Ovary (tissue), 9 donors: ENCODE measurements around the gene TUG1. TPM values are rescaled to one million over a fixed set of nuclear protein-coding genes. Genes with fewer than 3 reads are reported as not detected.

ENCODE experiments used
- DNase-seq, 5 donors: peaks; one replicate each; pipeline ENCODE4 v3.0.0-alpha.2; 2019 to 2020
- H3K27ac ChIP-seq, 2 donors: fragments of 200-600 bp; one replicate each; pipeline versions ENCODE4 v1.5.1 to v1.8.0; 2019 to 2022
- H3K27me3 ChIP-seq: fragments of 200-600 bp; one replicate; pipeline ENCODE4 v1.8.0; 2022
- H3K36me3 ChIP-seq: fragments of 200-600 bp; sonication (generic); one replicate; pipeline ENCODE4 v1.5.1; 2019
- H3K4me1 ChIP-seq: one replicate; pipeline ENCODE4 v1.8.1; 2013; ENCODE audit warnings: mild to moderate bottlenecking, moderate library complexity; ENCODE audit not compliant: insufficient read depth
- H3K4me3 ChIP-seq: fragments of 200-600 bp; sonication (generic); one replicate; pipeline ENCODE4 v1.5.1; 2017
- H3K9me3 ChIP-seq, 2 donors: fragments of 200-600 bp in 1 of 2; sonication (generic) in 1 of 2; one replicate each; pipeline versions ENCODE4 v1.5.1 to v1.8.1; 2013 to 2019; ENCODE audit warnings: mild to moderate bottlenecking in 1 of 2, moderate library complexity in 1 of 2
- EP300 ChIP-seq: sonication (generic); formaldehyde crosslinking; IDR thresholded peaks from one replicate; pipeline ENCODE4 v1.6.1; 2017; ENCODE audit warnings: antibody characterized with exemption
- POLR2A ChIP-seq: fragments of 450-650 bp; IDR thresholded peaks from one replicate; pipeline ENCODE4 v1.6.1; 2017; ENCODE audit warnings: antibody characterized with exemption, mild to moderate bottlenecking, moderate library complexity
- WGBS, 3 donors: extraction: QIAGEN DNeasy Blood & Tissue Kit in 1 of 3; methylation state at CpG; one replicate each; pipeline versions ENCODE4 v1.1.5 to v1.1.7; 2013 to 2017; 5-methylcytosine and 5-hydroxymethylcytosine counted together
- intact Hi-C, 4 donors: fragments of 100-400 bp; cut with DNase I; formaldehyde crosslinking; loops; one replicate each; pipeline versions ENCODE4 v1.11.0 to v1.15.1; 2022 to 2023
- polyA plus RNA-seq, 2 donors: library from polyadenylated mRNA; stranded (reverse); fragments of 200-250 nt in 1 of 2; fragments of 350-450 nt in 1 of 2; fragmentation: Illumina TruSeq in 1 of 2; extraction: RNeasy Lipid Tissue Mini Kit (QIAGEN cat#74804) in 1 of 2; gene quantifications; one replicate each; pipeline ENCODE4 v1.2.3, GENCODE V29; 2013 to 2014
- total RNA-seq, 7 donors: library from RNA; depleted of rRNA in 2 of 7; stranded (reverse); fragments of >200 nt in 2 of 7; fragmentation: NEBNext Ultra II Directional in 3 of 7; extraction: Animal tissue kit (Norgen Biotek cat#: 25700) in 3 of 7; gene quantifications; one replicate each; pipeline versions ENCODE4 v1.1.0 to v1.2.4, GENCODE V29; 2016 to 2023
- TF ChIP-seq, protein P1 (sequence below), 3 donors: fragments of 450-650 bp in 2 of 3; fragments of 200-600 bp in 1 of 3; IDR thresholded peaks; one replicate each; pipeline versions ENCODE4 v1.5.1 to v1.8.0; 2016 to 2022; ENCODE audit warnings: antibody characterized with exemption in 3 of 3, mild to moderate bottlenecking in 1 of 3
- donor health status: DM: no; HTN: no; CAD: no; lungs with moderate emphysema.
- donor health status: DM: no; HTN: no; CAD: no.
- donor health status: Bipolar disorder and iron deficiency.
- donor health status: DM: yes; HTN: yes; CAD: no.
- donor health status: DM: no; HTN: no; CAD: no.
- donor health status: DM: yes; HTN: yes; CAD: no.

Gene TUG1
- total and polyA plus RNA-seq, 9 donors: 44.9 to 114 (median 78.7) TPM

DNA sequence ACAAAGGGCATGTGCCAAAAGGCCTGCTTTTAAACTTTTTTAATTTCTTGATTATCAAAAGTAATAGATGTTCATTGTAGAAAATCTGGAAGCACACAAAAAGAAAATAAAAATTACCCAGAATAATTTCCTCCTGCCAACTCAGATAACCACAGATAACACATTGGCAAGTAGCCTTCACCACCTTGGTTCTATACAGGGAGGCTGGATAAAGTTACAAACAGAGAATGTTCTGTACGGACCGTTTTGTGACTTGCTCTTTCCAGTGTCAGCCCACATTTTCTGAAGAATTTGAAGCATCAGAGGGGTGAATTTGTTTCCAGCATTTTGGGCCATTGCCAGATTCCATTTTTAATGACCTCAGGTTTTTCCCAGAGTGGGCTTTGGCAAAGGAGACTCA lies 23.5 kb downstream of the TUG1 start:
- Histone ChIP-seq H3K27ac (no peak overlapping the region), H3K9me3 (no peaks in the 10 kb centered on the region)
- no peak for DNase-seq

DNA sequence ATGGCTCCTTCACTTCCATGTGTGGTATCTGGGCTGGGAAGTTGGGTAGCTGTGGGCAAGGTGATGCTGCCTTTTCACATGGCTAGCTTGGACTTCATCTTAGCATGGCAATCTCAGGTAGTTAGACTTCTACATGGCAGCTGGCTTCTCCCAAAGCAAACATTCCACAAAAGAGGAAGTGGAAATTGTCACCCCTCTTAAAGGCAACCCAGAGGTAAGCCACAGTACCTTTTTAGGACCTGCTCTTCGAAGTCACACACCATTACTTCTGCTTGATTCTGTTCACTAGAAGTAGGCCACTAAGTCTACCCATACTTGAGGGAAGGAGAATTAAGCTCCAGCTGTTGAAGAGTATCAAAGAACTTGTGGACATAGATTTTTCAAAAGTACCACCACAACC lies 25.9 kb downstream of the TUG1 start:
- intact Hi-C loops: no loop called here
- no peaks in the 10 kb centered on the region for H3K9me3 ChIP-seq
- no peaks in the 10 kb centered on the region for H3K27me3 ChIP-seq
- 78 to 87% (median 82%) methylated on average over 1 of the region's 1 CpG for WGBS, 3 donors
- TF ChIP-seq EP300: no peak
- TF ChIP-seq, protein P1, sequence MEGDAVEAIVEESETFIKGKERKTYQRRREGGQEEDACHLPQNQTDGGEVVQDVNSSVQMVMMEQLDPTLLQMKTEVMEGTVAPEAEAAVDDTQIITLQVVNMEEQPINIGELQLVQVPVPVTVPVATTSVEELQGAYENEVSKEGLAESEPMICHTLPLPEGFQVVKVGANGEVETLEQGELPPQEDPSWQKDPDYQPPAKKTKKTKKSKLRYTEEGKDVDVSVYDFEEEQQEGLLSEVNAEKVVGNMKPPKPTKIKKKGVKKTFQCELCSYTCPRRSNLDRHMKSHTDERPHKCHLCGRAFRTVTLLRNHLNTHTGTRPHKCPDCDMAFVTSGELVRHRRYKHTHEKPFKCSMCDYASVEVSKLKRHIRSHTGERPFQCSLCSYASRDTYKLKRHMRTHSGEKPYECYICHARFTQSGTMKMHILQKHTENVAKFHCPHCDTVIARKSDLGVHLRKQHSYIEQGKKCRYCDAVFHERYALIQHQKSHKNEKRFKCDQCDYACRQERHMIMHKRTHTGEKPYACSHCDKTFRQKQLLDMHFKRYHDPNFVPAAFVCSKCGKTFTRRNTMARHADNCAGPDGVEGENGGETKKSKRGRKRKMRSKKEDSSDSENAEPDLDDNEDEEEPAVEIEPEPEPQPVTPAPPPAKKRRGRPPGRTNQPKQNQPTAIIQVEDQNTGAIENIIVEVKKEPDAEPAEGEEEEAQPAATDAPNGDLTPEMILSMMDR (IDR thresholded peaks at IDR 0.05): no peak
- no peak for TF ChIP-seq POLR2A
- no peak overlapping the region for H3K4me3 ChIP-seq
- DNase-seq: no peak
- no peak overlapping the region for H3K27ac ChIP-seq
- H3K4me1 ChIP-seq: no peaks in the 10 kb centered on the region
- no peaks in the 10 kb centered on the region for H3K36me3 ChIP-seq

More for the DNA sequence above, 23.5 kb downstream of the TUG1 start:
- TF ChIP-seq EP300: no peak
- no peak for TF ChIP-seq POLR2A
- TF ChIP-seq, protein P1 (IDR thresholded peaks at IDR 0.05): no peak
- Histone ChIP-seq H3K36me3 (no peaks in the 10 kb centered on the region), H3K27me3 (no peaks in the 10 kb centered on the region), H3K4me3 (no peak overlapping the region), H3K4me1 (no peaks in the 10 kb centered on the region)
- 13 to 19% (median 13%) methylated on average over 2 of the region's 2 CpGs for WGBS, 3 donors
- intact Hi-C loops: no loop called here

DNA sequence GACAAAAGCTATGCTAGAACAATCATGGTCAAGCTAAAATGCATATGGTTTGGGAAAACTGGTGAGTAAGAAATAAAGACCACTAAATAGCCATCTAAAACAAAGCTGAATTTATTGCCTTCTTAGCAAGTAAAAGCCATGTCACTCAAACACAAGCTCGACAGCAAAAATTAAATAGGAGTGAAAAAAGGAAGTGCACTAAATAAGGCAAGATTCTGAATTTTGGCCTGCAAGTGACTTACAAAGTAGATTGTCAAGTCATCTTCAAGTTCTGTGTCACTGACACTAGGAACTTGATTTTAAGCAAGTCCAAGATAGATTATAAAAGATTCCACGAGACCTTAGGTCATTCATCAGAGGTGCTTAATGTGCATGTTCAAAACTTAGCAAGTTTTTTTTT lies 27.4 kb downstream of the TUG1 start:
- DNase-seq: no peak
- Histone ChIP-seq H3K27me3 (no peaks in the 10 kb centered on the region), H3K4me1 (no peaks in the 10 kb centered on the region), H3K4me3 (no peak overlapping the region), H3K27ac (no peak overlapping the region), H3K9me3 (no peaks in the 10 kb centered on the region), H3K36me3 (no peaks in the 10 kb centered on the region)
- intact Hi-C loops: no loop called here
- WGBS, 3 donors: 76 to 84% (median 81%) methylated on average over 2 of the region's 2 CpGs
- TF ChIP-seq EP300 (no peak), POLR2A (no peak)
- TF ChIP-seq, protein P1 (IDR thresholded peaks at IDR 0.05): no peak

DNA sequence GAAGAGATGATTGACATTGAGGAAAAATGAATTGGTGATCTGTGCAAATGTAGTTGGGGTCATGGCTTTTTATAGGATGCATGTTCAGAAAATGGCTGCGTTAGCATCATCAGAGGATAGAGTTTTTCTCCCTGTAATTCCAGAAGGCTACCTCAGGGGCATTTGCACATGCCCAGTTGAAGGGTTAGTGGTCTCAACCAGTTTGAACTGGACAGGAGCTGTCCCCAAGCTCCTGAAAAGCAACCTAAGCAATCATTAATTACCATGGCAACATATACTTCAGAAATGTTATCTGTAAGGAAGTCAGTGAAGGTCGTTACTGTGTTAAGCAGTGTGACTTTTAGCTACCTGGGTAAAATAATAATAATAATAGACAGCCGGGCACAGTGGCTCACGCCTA lies 29.3 kb downstream of the TUG1 start:
- intact Hi-C loops: no loop called here
- DNase-seq: no peak
- H3K27me3 ChIP-seq: no peaks in the 10 kb centered on the region
- no peaks in the 10 kb centered on the region for H3K36me3 ChIP-seq
- WGBS, 3 donors: 73 to 80% (median 73%) methylated on average over 4 of the region's 4 CpGs
- H3K27ac ChIP-seq: no peak overlapping the region
- no peaks in the 10 kb centered on the region for H3K4me1 ChIP-seq
- no peak overlapping the region for H3K4me3 ChIP-seq
- no peak for TF ChIP-seq EP300
- no peaks in the 10 kb centered on the region for H3K9me3 ChIP-seq

DNA sequence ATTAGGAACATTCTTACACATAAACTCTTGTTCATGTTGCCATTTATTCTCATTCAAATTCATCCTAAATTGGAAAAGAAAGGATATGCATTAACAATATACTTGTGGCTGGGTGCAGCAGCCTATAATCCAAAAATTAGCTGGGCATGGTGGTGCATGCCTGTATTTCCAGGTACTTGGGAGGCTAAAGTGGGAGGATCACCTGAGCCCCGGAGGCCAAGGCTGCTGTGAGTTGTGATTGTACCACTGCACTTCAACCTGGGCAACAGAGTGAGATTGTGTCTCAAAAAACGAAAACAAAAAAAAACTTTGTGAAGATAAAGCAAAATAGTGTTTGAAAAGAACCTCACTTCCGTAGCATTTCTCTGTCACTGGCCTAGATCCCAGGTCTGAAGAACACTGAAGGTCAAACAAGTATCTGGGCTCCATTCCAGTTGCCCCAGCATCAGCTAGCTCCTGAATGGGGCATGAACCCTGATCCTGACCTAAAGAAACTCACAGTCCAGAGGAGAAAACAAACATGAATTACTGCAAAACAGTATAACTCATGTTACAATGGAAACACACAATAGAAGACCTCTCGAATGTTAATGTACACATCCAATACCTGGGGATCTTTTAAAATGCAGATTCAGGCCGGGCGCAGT lies 32.2 kb downstream of the TUG1 start:
- TF ChIP-seq EP300: no peak
- TF ChIP-seq, protein P1 (IDR thresholded peaks at IDR 0.05): no peak
- TF ChIP-seq POLR2A: no peak
- no peak overlapping the region for H3K4me3 ChIP-seq
- H3K36me3 ChIP-seq: no peaks in the 10 kb centered on the region
- WGBS, 3 donors: 57 to 73% (median 60%) methylated on average over 6 of the region's 6 CpGs
- no peak overlapping the region for H3K27ac ChIP-seq
- H3K27me3 ChIP-seq: no peaks in the 10 kb centered on the region
- intact Hi-C loops: no loop called here
- H3K9me3 ChIP-seq: no peaks in the 10 kb centered on the region
- DNase-seq: no peak
- H3K4me1 ChIP-seq: no peaks in the 10 kb centered on the region
